NCI-H2081 treated with DMSO at 0.1 percent for 48 hours (cell line): ENCODE measurements around the gene MYRIP.

ENCODE experiments used
- DNase-seq: peaks from one replicate; lab custom pipeline; 2025; lab: John Stamatoyannopoulos, UW

Gene MYRIP

DNA sequence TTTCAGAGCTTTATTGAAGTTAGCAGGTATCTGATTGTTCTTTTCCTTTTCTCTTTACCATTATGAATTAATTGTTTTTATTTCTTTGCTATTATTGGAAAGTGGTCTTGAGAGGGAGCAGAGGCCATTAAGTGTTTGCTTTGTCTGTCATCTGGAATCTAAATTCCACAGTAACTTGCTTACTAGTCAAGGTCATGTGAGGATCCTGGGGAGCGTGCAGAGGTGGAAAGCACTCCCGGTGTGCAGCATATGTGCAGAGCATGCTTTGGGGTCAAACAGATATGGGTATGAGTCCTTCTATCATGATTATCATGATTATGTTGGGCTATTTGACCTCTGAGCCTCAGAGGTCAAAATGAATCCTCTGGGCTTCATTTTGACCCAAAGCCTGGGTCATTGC is 96.4 kb downstream of the MYRIP start:
- DNase-seq = no peak

DNA sequence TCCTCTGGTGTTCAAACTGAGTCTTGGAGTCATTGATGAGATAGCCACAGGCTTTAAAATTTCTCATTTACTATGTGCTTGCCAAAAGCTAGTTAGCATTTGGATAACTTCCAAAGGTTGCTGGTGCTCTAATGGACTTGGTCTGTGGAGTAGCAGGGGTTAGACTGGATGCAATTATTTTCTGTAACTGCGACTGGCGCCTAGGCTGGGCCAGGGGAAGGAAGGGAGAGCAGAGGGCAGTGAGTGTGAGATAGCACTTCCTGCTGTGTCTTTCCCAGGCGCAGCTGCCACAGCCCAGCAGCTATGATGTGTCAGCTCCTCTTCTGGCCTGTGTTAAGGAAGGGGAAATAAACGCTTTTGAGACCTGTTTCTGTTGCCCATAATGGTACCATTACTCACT is 98.6 kb downstream of the MYRIP start:
- no peak for DNase-seq

DNA sequence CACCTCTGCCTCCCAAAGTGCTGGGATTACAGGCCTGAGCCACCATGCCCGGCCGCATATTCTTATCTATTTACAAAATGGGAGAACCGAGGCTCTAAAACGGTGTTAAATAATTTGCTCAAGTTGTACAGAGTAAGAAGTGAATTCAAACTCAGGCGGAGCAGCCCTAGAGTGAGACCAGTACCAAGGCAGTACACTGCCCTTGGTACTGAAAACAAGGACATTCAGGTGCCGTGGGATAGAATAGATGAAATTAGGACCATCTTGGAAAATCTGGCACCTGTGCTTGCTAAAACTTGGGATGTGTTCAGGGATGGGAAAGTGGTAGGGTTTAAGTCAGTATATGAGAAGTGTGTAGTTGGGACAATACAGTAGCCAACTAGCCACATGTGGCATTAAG is 100.7 kb downstream of the MYRIP start:
- DNase-seq = no peak

DNA sequence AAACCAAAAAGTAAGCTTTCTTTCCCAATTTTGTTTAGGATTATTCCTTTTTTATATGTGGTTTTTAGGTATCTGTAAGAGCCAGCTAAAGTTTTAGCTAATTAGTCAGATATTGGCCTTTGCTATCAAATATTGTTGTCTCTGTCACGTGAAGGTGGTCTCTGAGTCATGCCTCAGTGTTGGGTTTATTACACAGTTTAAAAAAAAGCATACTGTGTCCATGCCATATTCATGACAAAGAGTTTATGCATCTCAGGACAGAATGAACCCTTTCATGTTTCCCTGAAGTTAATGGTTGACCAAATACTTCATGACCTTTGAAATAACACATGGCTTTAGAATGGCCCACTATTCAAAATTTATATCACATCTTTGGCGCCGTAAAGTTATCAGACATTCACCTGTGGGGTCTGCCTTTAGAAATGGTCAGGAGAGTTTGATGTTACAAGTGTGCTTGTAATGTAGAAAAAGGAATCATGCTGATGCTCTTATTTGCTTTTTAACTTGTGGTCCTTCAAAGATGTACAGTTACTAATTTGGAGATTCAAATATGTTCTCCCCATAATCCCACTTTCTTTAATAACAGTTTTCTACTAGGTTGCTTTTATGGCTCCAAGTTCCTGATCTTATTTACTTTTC is 101.5 kb downstream of the MYRIP start:
- no peak for DNase-seq

DNA sequence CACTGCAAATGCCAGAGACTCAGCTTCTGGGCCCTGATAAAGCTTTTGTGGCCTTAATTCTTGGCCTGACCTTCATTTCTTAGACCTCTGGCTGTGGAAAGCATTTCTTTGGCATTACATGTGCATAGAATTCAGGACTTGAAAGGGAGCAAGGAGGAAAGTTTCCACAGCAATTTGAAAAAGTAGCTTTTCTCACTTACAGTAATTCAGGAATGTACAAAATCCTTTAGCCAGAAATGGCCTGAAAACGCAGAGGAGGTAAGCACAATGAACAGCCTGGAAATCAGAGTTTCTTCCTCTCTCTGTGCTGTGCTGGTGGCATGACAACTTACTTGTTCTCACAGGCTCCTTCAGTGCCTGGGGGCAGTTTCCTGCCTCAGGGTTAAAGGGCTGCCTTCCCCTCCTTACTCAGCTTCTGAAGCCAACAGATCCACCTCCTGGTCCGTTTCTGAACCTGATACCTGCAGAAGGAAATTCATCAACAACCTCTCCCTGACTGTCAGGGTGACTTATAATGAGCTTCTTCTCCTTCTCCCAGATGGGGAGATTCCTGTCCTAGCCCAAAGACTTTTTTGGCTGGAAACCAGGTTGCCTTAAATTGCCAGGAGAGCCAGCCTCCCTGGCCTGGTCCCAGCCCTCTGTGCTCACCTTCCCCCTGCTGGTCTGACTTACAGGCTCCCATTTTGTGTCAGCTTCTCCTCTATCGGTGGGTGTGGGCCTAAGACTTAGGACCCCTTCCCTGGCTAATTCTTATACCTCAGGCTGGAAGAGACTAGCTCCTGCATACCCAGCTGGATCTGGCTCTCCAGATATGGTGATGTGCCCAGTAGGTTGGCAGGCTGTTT is 102.3 kb downstream of the MYRIP start:
- DNase-seq = no peak

DNA sequence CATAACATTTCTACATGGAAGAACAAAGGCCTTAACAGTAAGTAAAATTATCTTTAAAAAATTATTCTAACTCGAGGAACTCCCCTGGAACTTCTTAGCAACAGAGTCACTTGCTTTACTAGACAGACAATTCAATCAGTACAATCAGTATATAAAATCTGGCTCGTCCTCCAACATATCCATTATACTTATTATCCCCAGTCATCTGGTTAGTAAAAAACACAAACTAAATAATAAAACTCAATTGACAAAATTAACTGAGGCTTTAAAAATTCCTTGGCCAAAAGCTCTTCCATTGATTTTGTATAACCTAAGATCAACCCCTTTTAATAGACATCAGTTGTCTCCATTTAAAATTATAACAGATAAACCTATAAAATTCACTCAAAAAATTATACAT is 105.6 kb downstream of the MYRIP start:
- no peak for DNase-seq

DNA sequence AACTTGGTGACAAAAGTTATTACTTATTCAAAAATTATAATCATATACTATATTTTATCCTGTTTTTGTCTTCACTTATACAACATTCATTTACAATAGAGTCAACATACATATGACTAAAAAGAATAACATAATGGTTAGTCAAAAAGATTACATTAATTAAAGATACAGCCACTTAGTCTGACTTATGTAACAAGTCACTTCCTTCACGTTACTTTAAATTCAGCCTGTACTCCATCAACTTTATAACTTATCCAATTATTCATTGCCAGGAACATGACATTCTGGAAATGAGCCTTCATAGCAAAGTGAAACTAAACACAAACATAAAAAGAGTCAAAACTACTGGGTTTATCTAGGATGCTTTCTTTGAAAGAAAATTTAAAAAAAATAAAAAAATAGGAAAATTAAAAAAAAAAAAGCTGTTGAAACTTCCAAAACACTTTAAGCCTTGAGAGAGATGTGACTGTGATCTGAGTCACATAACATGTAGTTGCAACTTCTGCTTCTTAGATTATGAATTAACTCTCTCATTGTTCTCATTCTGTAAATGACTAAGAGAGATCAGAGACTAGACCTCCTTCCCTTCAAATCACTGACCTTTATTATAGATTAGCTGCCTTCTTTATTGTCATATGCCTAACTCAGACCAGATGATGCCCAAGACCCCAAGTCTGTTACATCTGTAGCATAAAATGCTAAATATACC is 107.8 kb downstream of the MYRIP start:
- no peak for DNase-seq

DNA sequence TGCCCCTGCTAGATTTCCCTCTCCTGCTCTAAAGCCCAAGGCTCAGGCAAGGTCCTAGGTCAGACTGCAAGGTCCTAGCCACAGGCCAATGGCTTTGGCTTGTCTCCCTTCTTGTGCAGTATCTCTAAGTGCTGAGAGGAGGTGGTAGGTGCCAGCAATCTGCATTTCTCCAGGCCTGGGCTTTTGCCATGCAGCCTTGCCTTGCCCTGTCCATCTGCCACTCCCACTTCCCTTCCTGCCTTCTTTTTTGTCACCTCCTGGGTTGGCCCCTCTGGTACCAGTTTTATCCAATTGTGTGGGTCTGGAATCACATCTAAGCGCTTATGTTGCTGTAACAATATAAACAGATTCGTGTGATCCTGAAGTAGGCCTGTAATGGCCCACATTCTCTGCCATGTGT is 109.9 kb downstream of the MYRIP start:
- DNase-seq = no peak

DNA sequence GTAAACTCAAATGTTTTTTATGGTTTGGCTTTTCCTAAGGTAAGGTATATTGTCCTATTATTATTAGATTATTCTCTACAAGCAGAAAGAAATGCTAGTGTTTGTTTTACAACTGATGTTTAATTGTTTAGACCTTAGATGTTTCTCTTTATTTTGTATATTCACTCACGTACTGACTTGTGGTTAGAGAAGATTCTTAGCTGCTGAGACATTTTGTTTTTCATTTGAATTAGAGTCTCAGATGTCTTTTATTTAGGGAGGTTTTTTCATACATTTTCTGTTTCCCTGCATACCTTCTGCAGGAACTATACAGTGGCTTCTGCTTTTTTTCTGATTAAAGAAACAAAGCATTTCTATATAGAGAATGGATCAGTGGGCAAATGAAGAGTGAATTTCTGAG is 110.9 kb downstream of the MYRIP start:
- DNase-seq = no peak

DNA sequence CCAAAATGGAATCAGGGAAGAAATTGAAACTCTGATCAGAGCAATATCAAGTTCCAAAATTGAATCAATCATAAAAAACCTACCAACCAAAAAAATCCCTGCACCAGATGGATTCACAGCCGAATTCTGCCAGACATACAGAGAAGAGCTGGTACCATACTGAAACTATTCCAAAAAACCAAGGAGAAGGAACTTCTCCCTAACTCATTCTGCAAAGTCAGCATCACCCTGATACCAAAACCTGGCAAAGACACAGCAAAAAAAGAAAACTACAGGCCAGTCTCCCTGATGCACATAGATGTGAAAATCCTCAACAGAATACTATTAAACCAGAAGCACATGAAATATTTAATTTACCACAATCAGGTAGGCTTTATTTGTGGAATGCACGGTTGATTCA is 118.1 kb downstream of the MYRIP start:
- DNase-seq = no peak

DNA sequence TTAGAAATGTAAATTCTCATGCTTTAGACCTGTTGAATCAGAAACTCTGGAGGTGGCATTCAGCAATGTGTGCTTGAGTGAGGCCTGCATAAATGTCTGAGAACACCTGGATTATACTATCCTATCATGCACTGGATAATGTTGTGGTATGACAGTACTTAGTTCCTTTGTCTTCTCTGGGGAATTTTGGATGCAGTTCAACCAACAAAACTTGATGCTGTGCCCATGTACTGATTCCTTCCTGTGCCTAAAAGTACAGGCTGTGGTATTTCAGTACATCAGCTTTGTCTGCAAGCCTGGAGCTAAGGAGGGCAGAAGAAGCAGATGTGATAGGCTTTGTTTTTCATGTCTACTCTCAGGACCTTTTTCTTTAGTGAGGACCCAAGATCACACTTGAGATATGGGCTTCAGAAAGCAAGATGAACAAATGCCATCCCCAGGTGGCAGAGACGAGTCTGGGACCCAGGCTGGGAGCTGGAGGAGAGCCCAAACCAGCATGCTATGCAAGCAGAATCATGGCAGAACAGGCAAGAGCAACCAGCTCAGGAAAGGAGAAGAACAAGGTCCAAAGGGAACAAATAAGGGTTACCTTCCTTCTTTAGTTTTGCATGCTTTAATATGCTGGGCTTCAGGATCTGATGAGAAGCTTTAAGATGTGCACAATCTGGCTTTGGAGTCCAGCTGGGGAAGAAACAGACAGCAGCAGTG is 124.7 kb downstream of the MYRIP start:
- no peak for DNase-seq

DNA sequence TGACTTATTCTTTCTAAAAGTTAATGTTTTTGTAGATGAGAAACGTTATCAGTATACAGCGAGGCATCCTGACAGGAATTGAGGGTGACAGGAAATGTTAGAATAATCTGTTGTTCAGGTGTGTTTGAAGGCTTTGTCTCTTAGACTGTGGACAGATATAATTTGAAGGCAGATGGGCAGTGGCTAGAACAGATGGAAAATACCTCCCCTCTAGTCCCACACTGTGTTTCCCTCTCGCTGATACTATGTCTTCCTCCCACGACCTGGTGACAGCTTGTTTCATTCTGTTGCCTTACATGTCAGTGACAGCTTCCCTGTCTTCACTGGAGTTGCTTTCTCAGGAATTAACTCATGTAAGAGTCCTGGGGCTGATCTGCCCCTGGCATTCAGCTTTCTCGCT is 125.3 kb downstream of the MYRIP start:
- no peak for DNase-seq

DNA sequence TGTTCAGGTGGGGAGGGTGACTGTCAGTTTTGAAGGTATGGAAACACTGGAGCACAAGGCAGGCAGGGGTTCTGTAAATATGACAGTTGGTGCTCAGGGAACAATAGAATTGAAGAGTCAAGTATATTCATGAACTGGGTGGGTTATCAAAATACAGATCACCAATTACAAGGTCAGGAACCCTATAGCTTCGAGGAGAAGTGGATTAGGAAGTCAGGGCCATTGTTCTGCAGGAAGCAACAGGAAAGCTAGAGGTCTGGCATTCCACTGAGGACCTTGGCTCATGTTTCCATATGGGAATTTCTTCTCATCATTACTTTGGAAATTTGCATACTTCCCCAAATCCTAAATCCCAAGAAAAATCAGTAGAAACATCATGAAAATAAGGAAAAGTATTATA is 125.9 kb downstream of the MYRIP start:
- no peak for DNase-seq

DNA sequence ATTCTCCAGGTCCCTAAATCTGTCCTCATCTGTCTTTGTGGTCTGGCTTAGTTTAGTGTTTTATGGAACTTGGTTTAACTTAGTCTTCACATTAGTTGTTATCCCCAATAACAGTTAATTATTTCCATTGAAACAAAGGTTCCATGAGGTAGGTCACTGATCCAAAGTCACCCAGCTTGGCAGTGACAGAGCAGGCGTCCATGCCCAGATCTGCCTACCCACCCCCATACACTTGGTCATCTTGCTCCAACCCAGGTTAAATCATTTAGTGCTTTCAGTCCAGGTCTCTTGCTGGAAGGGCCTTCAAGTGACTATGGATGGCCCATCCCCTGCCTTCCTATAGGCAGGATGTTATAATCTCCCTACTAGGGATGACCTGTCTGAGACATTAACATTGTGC is 127.4 kb downstream of the MYRIP start:
- DNase-seq = no peak

DNA sequence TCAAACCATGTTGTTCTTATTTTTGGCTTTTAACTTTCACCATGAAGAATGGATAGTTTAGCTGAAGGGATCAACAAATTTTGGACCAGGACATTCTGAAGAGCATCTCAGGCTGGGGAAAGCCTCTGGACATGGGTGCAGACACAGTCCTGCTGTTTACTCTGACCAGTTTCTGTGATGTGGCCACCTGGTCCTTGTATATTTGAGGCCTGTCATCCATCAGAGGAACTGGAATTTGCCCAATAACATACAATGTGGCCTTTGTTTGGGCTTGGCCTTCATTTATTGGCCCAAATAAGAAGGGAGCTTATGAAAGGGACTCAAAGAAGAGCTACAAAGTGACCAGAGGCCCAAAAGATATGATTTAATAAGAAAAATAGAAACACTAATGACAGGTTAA is 127.9 kb downstream of the MYRIP start:
- no peak for DNase-seq

DNA sequence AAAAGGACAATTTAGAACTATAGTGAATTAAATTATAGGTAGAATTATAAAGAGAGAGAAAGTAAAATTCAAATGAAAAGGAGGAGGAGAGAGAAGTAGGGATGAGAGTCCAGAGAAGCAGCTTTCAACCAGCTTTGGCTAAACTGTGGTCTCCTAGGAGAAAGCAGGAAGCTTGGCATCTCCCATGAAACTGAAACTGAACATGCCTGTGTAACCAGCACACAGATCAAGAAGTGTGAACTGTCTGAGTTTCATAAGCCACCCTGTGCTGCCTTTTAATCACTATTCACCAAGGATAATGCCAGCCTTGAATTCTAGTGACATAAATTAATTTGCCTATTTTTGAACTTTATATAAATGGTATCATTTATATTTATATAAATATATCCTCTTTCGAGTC is 128.5 kb downstream of the MYRIP start:
- no peak for DNase-seq

DNA sequence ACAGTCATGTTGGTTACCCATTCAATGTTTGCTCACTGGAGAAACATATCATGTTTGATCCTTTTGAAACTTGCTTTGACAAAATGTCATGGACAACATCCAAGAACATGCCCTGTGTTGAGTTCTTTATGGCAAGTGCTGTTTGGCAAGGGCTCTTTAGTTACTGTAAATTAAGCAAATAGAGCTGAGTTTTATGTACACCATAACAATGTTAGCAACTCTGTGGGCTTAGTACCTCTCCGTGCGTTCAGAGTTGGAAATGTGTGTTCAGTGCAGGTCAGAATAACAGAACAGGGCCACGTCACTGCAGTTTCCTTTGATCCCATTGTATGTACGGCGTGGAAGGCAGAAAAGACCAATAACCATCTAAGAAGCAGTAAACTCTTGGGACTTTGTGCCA is 132.5 kb downstream of the MYRIP start:
- no peak for DNase-seq

DNA sequence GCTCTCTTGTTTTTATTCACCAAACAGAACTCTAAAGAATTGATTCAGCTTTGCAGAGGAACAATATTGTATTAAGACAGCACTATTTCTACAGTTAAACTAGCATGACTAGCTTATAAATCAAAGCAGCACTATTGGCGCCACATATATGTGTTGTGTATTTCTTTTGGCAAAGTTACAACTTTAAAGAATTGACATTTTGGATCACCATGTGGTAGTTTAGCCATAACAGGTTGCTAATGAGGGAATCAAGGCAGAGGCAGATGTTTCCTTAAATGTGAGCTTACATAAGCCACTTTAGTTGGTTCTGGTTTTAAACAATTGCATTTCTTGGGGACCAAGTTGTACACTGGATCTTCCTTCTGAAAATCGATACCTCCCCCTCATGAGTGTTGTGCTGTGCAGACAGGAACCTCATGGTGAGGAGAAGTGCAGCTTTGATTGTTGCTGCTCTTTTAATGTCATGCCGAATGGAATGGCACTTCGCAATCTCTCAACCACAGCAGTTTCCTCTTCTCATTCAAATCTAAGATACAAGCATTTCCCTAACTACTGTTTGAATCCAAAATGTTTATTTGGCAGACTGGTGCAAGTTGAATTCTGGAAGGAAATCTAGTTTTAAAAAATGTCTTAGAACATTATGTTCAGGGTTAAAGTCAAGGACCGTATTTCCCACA is 151.2 kb downstream of the MYRIP start:
- DNase-seq = no peak

DNA sequence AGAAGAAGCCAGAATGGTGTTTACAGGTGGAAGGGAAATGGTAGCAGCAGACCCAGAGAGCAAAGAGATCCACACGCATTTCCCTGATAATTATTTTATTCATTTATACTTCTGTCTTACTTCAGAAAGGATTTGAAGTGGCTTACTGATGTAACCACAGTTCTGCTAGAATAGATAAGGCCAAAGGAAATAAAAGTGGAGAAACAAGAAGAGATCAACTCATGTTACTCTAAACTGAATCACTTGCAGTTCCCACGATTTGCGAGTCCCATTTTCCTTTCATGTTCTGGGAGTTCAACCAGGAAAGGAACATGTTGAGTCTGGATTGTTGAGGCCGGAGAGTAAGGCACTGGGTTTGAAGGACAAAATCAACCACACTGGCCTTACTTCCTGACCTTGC is 151.8 kb downstream of the MYRIP start:
- no peak for DNase-seq

DNA sequence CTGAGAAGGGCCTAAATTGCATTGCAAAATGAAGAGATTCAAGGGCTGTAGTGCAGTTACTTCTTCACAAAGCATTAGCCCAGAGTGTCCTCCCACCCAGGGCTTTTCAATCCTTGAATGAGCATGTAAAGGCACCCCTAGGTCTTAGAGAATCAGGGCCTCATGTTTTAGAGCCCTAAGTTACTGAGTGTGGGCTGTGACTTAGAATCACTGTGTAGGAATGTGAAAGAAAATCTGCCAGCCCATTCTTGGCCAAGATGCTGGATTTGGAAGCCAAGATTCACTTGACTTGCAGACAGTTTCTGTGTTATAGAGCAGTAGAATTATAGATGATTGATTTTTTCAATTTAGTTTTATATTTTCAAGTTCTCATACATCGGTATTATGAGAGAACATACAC is 153.2 kb downstream of the MYRIP start:
- no peak for DNase-seq

DNA sequence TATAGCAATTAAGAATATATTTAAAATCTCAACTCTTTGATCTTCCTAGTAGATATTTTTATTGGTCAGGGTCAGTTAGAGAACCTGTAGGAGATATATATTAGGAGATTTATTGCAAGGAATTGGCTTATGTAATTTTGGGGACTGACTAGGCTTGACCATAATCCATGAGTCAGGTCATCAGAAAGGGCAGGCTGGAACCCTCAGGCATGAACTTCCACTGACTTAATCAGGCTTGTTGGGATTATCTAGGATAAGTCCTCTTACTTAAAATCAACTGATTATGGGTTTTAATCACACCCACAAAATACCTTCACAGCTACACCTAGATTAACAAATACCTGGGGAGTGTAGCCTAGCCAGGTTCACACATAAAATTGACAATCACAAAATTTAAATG is 156.1 kb downstream of the MYRIP start:
- DNase-seq = no peak

DNA sequence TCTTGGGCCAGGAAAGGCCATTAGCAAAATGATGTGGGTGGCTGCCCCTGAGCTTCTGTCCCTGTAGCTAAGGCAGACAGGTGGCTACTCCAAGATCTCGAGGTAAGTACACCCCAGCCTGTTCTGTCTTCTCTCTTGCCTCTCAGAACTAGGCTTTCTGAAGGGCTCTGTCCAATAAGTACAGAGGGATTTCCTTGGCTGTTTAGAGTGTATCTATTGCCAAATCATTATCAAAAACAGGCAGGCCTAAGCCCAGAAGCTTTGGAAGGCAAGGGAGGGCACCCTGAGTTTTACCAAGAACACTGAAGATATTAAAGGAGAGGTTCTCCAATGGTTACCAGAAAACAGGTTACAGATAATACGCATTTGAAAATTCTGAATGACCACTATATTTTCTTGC is 156.6 kb downstream of the MYRIP start:
- DNase-seq = no peak
